Suprapubic skin (tissue), 4 donors: Measurements from ENCODE around the gene NCKAP5L. TPM values are rescaled to one million over a fixed set of nuclear protein-coding genes. Genes with fewer than 3 reads are reported as not detected.

ENCODE experiments used
- DNase-seq, 2 donors: peaks; one replicate each; pipeline ENCODE4 v3.0.0-alpha.2; 2019; ENCODE audit warnings: low spot score in 2 of 2
- H3K27ac ChIP-seq: fragments of 200-600 bp; sonication (generic); one replicate; pipeline ENCODE4 v1.5.1; 2019
- H3K27me3 ChIP-seq: fragments of 200-600 bp; sonication (generic); one replicate; pipeline ENCODE4 v1.5.1; 2019
- H3K36me3 ChIP-seq: fragments of 200-600 bp; sonication (generic); one replicate; pipeline ENCODE4 v1.5.1; 2019
- H3K4me1 ChIP-seq: fragments of 200-600 bp; sonication (generic); one replicate; pipeline ENCODE4 v1.5.1; 2019
- H3K4me3 ChIP-seq: fragments of 200-600 bp; sonication (generic); one replicate; pipeline ENCODE4 v1.5.1; 2019; ENCODE audit warnings: mild to moderate bottlenecking
- H3K9me3 ChIP-seq: fragments of 200-600 bp; sonication (generic); one replicate; pipeline ENCODE4 v1.5.1; 2019
- CTCF ChIP-seq, 2 donors: fragments of 200-600 bp in 1 of 2; fragments of 450-650 bp in 1 of 2; sonication (generic) in 1 of 2; IDR thresholded peaks; one replicate each; pipeline ENCODE4 v1.5.1; 2016 to 2019; ENCODE audit warnings: antibody characterized with exemption in 2 of 2, mild to moderate bottlenecking in 1 of 2, moderate library complexity in 1 of 2
- EP300 ChIP-seq: sonication (generic); formaldehyde crosslinking; IDR thresholded peaks from one replicate; pipeline ENCODE4 v1.6.1; 2017; ENCODE audit warnings: antibody characterized with exemption
- POLR2A ChIP-seq, 2 donors: fragments of 450-650 bp; IDR thresholded peaks; one replicate each; pipeline ENCODE4 v1.6.1; 2017; ENCODE audit warnings: antibody characterized with exemption in 2 of 2, mild to moderate bottlenecking in 2 of 2, moderate library complexity in 2 of 2
- POLR2AphosphoS5 ChIP-seq, 3 donors: sonication (generic); formaldehyde crosslinking; IDR thresholded peaks; one replicate each; pipeline ENCODE4 v1.6.1; 2017; ENCODE audit warnings: antibody characterized with exemption in 3 of 3
- WGBS: methylation state at CpG from one replicate; pipeline ENCODE4 v1.1.5; 2018; 5-methylcytosine and 5-hydroxymethylcytosine counted together
- total RNA-seq, 4 donors: library from RNA; depleted of rRNA; stranded (reverse); fragments of >200 nt; gene quantifications; one replicate each; pipeline ENCODE4 v1.1.0, GENCODE V29; 2016

Gene NCKAP5L
- total RNA-seq, 4 donors from 2014 or later = 8.2 to 12.2 (median 8.8) TPM

GRCh38 chr12:49750027-49750995 lies 77.9 kb downstream of the NCKAP5L start:
- TF ChIP-seq POLR2AphosphoS5 (IDR thresholded peaks at IDR 0.05) (no peak), POLR2A (IDR thresholded peaks at IDR 0.05) (no peak), CTCF (IDR thresholded peaks at IDR 0.05) (no peak), EP300 (no peak)
- DNase-seq = no peak
- Histone ChIP-seq H3K9me3 (no peaks in the 10 kb centered on the region), H3K4me3 (no peak overlapping the region), H3K4me1 (peaks cover 57% of the 10 kb centered on the region), H3K27me3 (no peaks in the 10 kb centered on the region), H3K36me3 (peaks cover 27% of the 10 kb centered on the region), H3K27ac (no peak overlapping the region)
- 66% methylated on average over 8 of the region's 8 CpGs for WGBS

- H3K27me3 ChIP-seq = no peaks in the 10 kb centered on the region
- 59% methylated on average over 3 of the region's 3 CpGs for WGBS
Measured at GRCh38 chr12:49748800-49749199, 79.4 kb downstream of the NCKAP5L start.

DNA sequence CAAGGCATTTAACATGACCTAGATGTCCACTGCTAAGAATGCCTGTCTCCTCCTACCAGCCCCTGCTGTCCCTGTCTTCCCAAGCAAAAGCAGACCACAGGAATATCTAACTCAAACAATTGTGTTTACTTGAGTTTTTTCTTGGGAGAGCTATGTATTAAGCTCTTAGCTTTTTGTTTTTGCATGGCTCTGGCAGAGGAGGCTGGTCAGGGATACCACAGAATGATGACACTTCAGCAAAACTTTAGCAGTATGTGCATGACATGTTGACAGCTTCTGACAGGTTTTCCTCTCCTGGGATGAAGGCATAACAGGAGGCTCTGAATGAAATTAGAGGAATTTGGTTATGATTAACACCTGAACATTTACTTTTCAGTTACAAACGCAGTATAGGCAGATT lies 79.9 kb downstream of the NCKAP5L start:
- no peak overlapping the region for H3K4me3 ChIP-seq
- no peak for DNase-seq
- no peaks in the 10 kb centered on the region for H3K27me3 ChIP-seq
- H3K9me3 ChIP-seq = no peaks in the 10 kb centered on the region
- H3K27ac ChIP-seq = no peak overlapping the region
- 65% methylated on average over 1 of the region's 1 CpG for WGBS
- peaks cover 77% of the 10 kb centered on the region for H3K4me1 ChIP-seq
- H3K36me3 ChIP-seq = peaks cover 8% of the 10 kb centered on the region
- no peak for TF ChIP-seq POLR2A (IDR thresholded peaks at IDR 0.05)
- TF ChIP-seq CTCF (IDR thresholded peaks at IDR 0.05) = no peak
- no peak for TF ChIP-seq EP300
- TF ChIP-seq POLR2AphosphoS5 (IDR thresholded peaks at IDR 0.05) = no peak

More at GRCh38 chr12:49748800-49749199, 79.4 kb downstream of the NCKAP5L start:
- no peak overlapping the region for H3K27ac ChIP-seq
- H3K9me3 ChIP-seq = no peaks in the 10 kb centered on the region
- no peak for TF ChIP-seq CTCF (IDR thresholded peaks at IDR 0.05)
- TF ChIP-seq POLR2AphosphoS5 (IDR thresholded peaks at IDR 0.05) = no peak
- no peak for TF ChIP-seq POLR2A (IDR thresholded peaks at IDR 0.05)
- TF ChIP-seq EP300 = no peak
- no peak for DNase-seq
- peaks cover 12% of the 10 kb centered on the region for H3K36me3 ChIP-seq
- H3K4me1 ChIP-seq = peaks cover 72% of the 10 kb centered on the region
- H3K4me3 ChIP-seq = no peak overlapping the region

DNA sequence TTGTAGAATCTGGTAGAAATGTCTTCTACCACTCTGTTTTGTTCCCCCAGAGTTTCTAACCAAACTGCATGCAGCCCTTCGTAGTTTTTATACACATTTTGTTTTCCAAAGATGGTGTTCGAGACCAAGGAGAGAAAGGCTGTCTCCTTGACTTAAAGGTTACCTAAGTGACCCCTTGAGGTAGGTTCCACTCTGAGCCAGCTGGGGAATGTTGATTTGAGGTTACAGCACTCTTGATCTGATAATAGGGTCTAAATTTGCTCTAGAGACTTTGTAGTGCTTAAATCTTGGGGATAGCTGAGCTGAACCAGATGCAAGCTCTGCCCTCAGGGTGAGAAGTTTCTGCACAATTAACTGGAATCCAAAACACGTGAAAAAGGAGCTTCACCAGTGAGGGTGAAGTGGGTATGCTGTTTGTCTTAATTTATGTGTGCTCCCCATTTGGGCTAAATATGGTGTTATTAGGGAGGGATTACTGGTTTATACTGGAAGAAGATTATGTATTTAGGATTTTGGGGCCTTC lies 83.8 kb downstream of the NCKAP5L start:
- Histone ChIP-seq H3K9me3 (no peaks in the 10 kb centered on the region), H3K36me3 (no peaks in the 10 kb centered on the region), H3K27ac (no peak overlapping the region), H3K4me3 (no peak overlapping the region), H3K4me1 (peaks cover 59% of the 10 kb centered on the region), H3K27me3 (no peaks in the 10 kb centered on the region)
- no peak for DNase-seq
- WGBS = 55% methylated on average over 3 of the region's 3 CpGs
- TF ChIP-seq POLR2AphosphoS5 (IDR thresholded peaks at IDR 0.05) = no peak
- no peak for TF ChIP-seq POLR2A (IDR thresholded peaks at IDR 0.05)
- TF ChIP-seq CTCF (IDR thresholded peaks at IDR 0.05) = no peak
- no peak for TF ChIP-seq EP300
